Mucosa of descending colon (tissue), 3 donors: Measurements from ENCODE around the gene INSL3. TPM values are rescaled to one million over a fixed set of nuclear protein-coding genes. Genes with fewer than 3 reads are reported as not detected.
A peak's percentile ranks its signal among the peaks of the same experiment; 100 is the strongest.

Experiments
- ATAC-seq: fragments of 200-7000 bp; cut with Tn5 transposase; one replicate; pipeline ENCODE4 v1.9.1; 2020; ENCODE audit warnings: mild to moderate bottlenecking, moderate library complexity
- DNase-seq, 3 donors: peaks; one replicate each; pipeline ENCODE4 v3.0.0-alpha.2; 2020
- H3K36me3 ChIP-seq: fragments of 200-600 bp; one replicate; pipeline ENCODE4 v1.8.0; 2021; ENCODE audit warnings: low read depth, mild to moderate bottlenecking
- H3K4me1 ChIP-seq: fragments of 200-600 bp; one replicate; pipeline ENCODE4 v1.8.0; 2021; ENCODE audit warnings: low read depth, mild to moderate bottlenecking
- H3K4me3 ChIP-seq: fragments of 200-600 bp; one replicate; pipeline ENCODE4 v1.8.0; 2021; ENCODE audit warnings: mild to moderate bottlenecking
- H3K9me3 ChIP-seq: fragments of 200-600 bp; one replicate; pipeline ENCODE4 v1.8.0; 2021; ENCODE audit warnings: mild to moderate bottlenecking
- CTCF ChIP-seq: fragments of 200-600 bp; IDR thresholded peaks from one replicate; pipeline ENCODE4 v1.8.0; 2022; ENCODE audit warnings: antibody characterized with exemption, mild to moderate bottlenecking
- intact Hi-C, 2 donors: fragments of 100-400 bp; cut with DNase I in 1 of 2; cut with micrococcal nuclease in 1 of 2; formaldehyde crosslinking; loops; one replicate each; pipeline versions ENCODE4 v1.11.0 to v1.11.1; 2022; cut with DNase I, micrococcal nuclease
- total RNA-seq, 3 donors: library from RNA; stranded (reverse); fragmentation: NEBNext Ultra II Directional in 2 of 3; extraction: Animal tissue kit (Norgen Biotek cat#: 25700) in 2 of 3; gene quantifications; one replicate each; pipeline versions ENCODE4 v1.2.1 to v1.2.4, GENCODE V29; 2021 to 2023
- donor health status: DM: no; HTN: no; CAD: no; lungs with moderate emphysema.
- donor health status: DM: no; HTN: no; CAD: no.
- donor health status: DM: no; HTN: yes; CAD: no.

INSL3 gene
- total RNA-seq, 3 donors from 2014 or later = not detected

DNA sequence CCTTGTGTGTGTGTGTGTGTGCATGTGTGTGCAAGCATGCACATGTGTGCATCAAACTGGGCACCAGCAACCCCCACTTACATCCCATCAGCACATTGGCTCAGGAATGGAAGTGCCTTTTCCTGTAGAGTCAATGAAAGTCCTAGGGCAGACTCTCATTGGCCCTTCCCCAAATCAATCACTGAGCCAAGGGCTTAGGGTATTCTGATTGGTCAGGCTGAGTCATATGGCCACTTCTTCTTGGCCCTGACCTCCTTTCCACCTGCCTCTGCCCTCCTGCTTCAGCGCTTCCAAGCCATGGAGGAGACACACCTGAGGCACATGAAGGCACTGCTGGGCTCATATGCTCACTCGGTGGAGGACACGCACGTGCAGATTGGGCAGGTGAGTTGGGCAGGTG, 49.1 kb downstream of the INSL3 start:
- ATAC-seq = no peak
- Histone ChIP-seq H3K4me1 (no peaks in the 10 kb centered on the region), H3K36me3 (no peaks in the 10 kb centered on the region), H3K4me3 (no peak overlapping the region), H3K9me3 (no peaks in the 10 kb centered on the region)
- intact Hi-C loops = loop anchor here in 1 of 2 donors (10.0 kb wide), 1 partner anchor 57 kb away; the partner anchor contains the start of gene MAP1S
- TF ChIP-seq CTCF = no peak
- no peak for DNase-seq

- intact Hi-C loops = loop anchor here in 1 of 2 donors (10.0 kb wide), 1 partner anchor 56 kb away; the partner anchor contains the start of gene MAP1S
- ATAC-seq (no peak), DNase-seq (no peak)
- Histone ChIP-seq H3K4me3 (no peak overlapping the region), H3K4me1 (peaks cover under 1% of the 10 kb centered on the region), H3K9me3 (no peaks in the 10 kb centered on the region), H3K36me3 (no peaks in the 10 kb centered on the region)
- TF ChIP-seq CTCF = no peak
Measured at GRCh38 chr19:17770613-17771012, 50.7 kb downstream of the INSL3 start.

DNA sequence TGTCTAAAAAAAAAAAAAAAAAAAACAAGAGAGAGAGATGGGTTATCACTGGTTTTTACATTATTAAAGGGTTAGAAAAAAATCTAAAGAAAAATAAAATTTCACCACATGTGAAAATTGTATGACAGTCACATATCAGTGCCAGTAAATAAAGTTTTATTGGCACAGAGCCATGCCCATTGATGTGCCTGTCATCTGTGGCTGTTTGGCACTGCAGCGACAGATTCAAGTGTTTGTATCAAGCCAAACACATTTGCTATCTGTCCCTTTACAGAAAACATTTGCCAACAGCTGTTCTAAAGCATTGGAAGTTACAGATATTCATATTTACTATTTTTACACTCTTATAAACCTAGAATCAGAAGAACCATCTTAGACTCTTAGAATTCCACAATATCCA, 53.8 kb downstream of the INSL3 start:
- H3K4me1 ChIP-seq = peaks cover 8% of the 10 kb centered on the region
- H3K4me3 ChIP-seq = no peak overlapping the region
- no peak for TF ChIP-seq CTCF
- intact Hi-C loops = no loop called here
- no peaks in the 10 kb centered on the region for H3K9me3 ChIP-seq
- ATAC-seq = no peak
- no peak for DNase-seq
- no peaks in the 10 kb centered on the region for H3K36me3 ChIP-seq

GRCh38 chr19:17766543-17767131, 54.7 kb downstream of the INSL3 start:
- ATAC-seq = peak; percentile 90
- peak; percentile 95 to 96 (median 96) for DNase-seq
- TF ChIP-seq CTCF = peak; percentile 74
- H3K9me3 ChIP-seq = no peaks in the 10 kb centered on the region
- peaks cover 8% of the 10 kb centered on the region for H3K4me1 ChIP-seq
- intact Hi-C loops = no loop called here
- no peaks in the 10 kb centered on the region for H3K36me3 ChIP-seq
- H3K4me3 ChIP-seq = no peak overlapping the region

Other genes with a start within 250 kb of the INSL3 start
- gene UNC13A, start 133.2 kb downstream of the INSL3 start, total RNA-seq = under 1 TPM; 0.53 to 0.85 (median 0.72) TPM
- 10 to 100 TPM; 42.2 to 57.2 (median 44.7) TPM for gene MAP1S, start 102.0 kb downstream of the INSL3 start, total RNA-seq
- 1 to 10 TPM; 3.4 to 4.4 (median 4.2) TPM for gene FCHO1, start 70.0 kb downstream of the INSL3 start, total RNA-seq
- gene B3GNT3, start 26.4 kb downstream of the INSL3 start, total RNA-seq = 100 to 1,000 TPM in 2 of 3 donors, 10 to 100 TPM in 1; 77.6 to 205 (median 189) TPM
- gene JAK3, start 26.5 kb upstream of the INSL3 start, total RNA-seq = 1 to 10 TPM; 3.1 to 9.1 (median 5.4) TPM
- gene RPL18A, start 38.4 kb upstream of the INSL3 start, total RNA-seq = 1,000 to 10,000 TPM; 1,368 to 1,650 (median 1,462) TPM
- gene SLC5A5, start 50.4 kb upstream of the INSL3 start, total RNA-seq = under 1 TPM in 1 of 3 donors, not detected in 2; 0.19 TPM
- gene CCDC124, start 111.5 kb upstream of the INSL3 start, total RNA-seq = 10 to 100 TPM; 30.2 to 78.4 (median 56.3) TPM
- gene KCNN1, start 145.6 kb upstream of the INSL3 start, total RNA-seq = under 1 TPM in 1 of 3 donors, not detected in 2; 0.79 TPM
- 10 to 100 TPM; 26.4 to 31.1 (median 30.8) TPM for gene ARRDC2, start 186.7 kb upstream of the INSL3 start, total RNA-seq